ENCODE results near the gene EXOC3L1.

DNA sequence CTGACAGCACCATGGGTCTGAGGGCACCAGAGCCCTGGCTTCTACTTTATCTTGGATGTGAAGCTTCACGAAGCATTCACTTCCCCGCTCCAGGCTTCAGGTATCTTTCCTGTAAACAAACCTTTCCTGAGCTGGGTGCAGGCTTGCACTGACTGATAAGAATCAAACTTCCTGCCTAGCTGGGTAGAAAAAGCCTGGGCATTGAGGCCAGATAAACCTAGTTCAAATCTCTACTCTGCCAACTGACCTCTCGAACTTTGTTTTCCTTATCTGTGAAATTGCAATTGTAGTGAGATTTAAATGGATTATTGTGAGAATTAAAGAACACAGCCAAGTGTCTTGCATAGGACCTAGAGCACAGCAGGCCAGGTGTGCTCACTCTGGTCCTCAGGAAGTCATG is 34.1 kb upstream of the EXOC3L1 start:
- TF ChIP-seq, protein P1, sequence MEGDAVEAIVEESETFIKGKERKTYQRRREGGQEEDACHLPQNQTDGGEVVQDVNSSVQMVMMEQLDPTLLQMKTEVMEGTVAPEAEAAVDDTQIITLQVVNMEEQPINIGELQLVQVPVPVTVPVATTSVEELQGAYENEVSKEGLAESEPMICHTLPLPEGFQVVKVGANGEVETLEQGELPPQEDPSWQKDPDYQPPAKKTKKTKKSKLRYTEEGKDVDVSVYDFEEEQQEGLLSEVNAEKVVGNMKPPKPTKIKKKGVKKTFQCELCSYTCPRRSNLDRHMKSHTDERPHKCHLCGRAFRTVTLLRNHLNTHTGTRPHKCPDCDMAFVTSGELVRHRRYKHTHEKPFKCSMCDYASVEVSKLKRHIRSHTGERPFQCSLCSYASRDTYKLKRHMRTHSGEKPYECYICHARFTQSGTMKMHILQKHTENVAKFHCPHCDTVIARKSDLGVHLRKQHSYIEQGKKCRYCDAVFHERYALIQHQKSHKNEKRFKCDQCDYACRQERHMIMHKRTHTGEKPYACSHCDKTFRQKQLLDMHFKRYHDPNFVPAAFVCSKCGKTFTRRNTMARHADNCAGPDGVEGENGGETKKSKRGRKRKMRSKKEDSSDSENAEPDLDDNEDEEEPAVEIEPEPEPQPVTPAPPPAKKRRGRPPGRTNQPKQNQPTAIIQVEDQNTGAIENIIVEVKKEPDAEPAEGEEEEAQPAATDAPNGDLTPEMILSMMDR (IDR thresholded peaks at IDR 0.05): no peak
- no peak for TF ChIP-seq POLR2A (IDR thresholded peaks at IDR 0.05)
- TF ChIP-seq POLR2AphosphoS5 (IDR thresholded peaks at IDR 0.05; ENCODE audit: insufficient read depth in 1 of 2, low read depth in 1 of 2): no peak

All from vagina (tissue), 2 donors.